Measurements from ENCODE around the gene NUAK1. TPM values are rescaled to one million over a fixed set of nuclear protein-coding genes. Genes with fewer than 3 reads are reported as not detected.

Gene NUAK1
- total RNA-seq, 1 experiment from 2014 or later: 10.1 TPM

DNA sequence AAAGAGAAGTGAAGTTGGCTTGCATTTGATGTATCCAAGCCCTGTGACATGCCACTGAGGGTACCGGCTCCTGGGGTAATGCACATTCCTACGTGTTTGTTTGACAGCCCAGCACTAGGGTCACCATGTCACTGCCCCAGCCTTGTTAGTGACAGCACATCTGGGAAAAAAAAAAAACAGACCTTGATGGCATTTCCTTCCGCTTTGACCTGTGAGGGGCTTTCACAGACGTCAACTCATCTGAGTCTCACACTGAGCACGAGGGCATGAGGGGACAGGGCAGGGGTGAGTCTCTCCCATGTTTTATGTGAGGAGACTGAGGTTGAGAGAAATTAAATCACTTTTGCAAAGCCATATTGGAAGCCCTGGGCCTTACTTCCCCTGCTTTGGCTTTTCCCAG is 111.5 kb downstream of the NUAK1 start:
- Mint-ChIP-seq H3K36me3 (ENCODE audit: insufficient read depth in 1 of 3, low read depth in 3 of 3) (no peaks in the 10 kb centered on the region), H3K27ac (no peak overlapping the region), H3K27me3 (ENCODE audit: low read depth) (no peaks in the 10 kb centered on the region; the same call in 1 of the 2 replicates), H3K4me3 (no peak overlapping the region), H3K9me3 (no peaks in the 10 kb centered on the region), H3K4me1 (peaks cover 4 to 6% of the 10 kb centered on the region in 2 experiments; a peak in 3 of 4 replicates)
- H4K20me1 ChIP-seq (ENCODE audit: control insufficient read depth, insufficient read depth, insufficient read length): no peaks in the 10 kb centered on the region
- H3K4me1 ChIP-seq (ENCODE audit: insufficient read depth, low read length): peaks cover 4% of the 10 kb centered on the region; the same call in 1 of the 2 replicates
- no peak overlapping the region for H3K23ac ChIP-seq (ENCODE audit: insufficient read length, low read depth, low read length)
- H3K9ac ChIP-seq (ENCODE audit: extremely low read depth, insufficient read length, low read length): no peak overlapping the region
- H3K27me3 ChIP-seq (ENCODE audit: insufficient read depth, low read length): no peaks in the 10 kb centered on the region
- H3K27ac ChIP-seq (ENCODE audit: insufficient read length, low read depth, low read length): no peak overlapping the region
- no peak overlapping the region for H3K56ac ChIP-seq (ENCODE audit: insufficient read length, low read depth, low read length)
- no peak overlapping the region for H4K91ac ChIP-seq (ENCODE audit: insufficient read length, low read depth, low read length)
- H3K14ac ChIP-seq (ENCODE audit: insufficient read depth, low read length): no peak overlapping the region
- H2AFZ ChIP-seq (ENCODE audit: low read length): no peak overlapping the region
- no peaks in the 10 kb centered on the region for H3K23me2 ChIP-seq (ENCODE audit: insufficient read length, low read depth, low read length, poor library complexity, severe bottlenecking)
- H2BK20ac ChIP-seq (ENCODE audit: low read depth, low read length, poor library complexity, severe bottlenecking): no peak overlapping the region
- H3K4ac ChIP-seq (ENCODE audit: low read depth, low read length): no peak overlapping the region
- no peaks in the 10 kb centered on the region for H3K79me2 ChIP-seq (ENCODE audit: insufficient read depth, low read length)
- no peak overlapping the region for H3K18ac ChIP-seq (ENCODE audit: insufficient read length, low read depth, low read length)
- no peaks in the 10 kb centered on the region for H3K79me1 ChIP-seq (ENCODE audit: insufficient read depth, low read depth, low read length, poor library complexity, severe bottlenecking)
- H2AK5ac ChIP-seq (ENCODE audit: insufficient read length, low read length): no peak overlapping the region
- DNase-seq: no peak
- WGBS (ENCODE audit: extremely low coverage, insufficient read length, low lambda C conversion rate): no CpG with 5 or more reads among the region's 5 CpGs
- H2BK15ac ChIP-seq (ENCODE audit: low read depth, low read length): no peak overlapping the region
- no peaks in the 10 kb centered on the region for H3K9me3 ChIP-seq (ENCODE audit: control insufficient read depth, low read depth, low read length)
- H4K8ac ChIP-seq (replicated peaks; ENCODE audit: insufficient read length, low read depth, low read length): no peak overlapping the region
- H2BK120ac ChIP-seq (ENCODE audit: low read depth, low read length, poor library complexity, severe bottlenecking): no peak overlapping the region
- H2BK12ac ChIP-seq (ENCODE audit: insufficient read length, low read depth, low read length): no peak overlapping the region
- H4K5ac ChIP-seq (ENCODE audit: insufficient read length, low read depth, low read length): no peak overlapping the region
- H3K4me2 ChIP-seq (ENCODE audit: insufficient read depth, insufficient read length, low read length): no peak overlapping the region
- no peak overlapping the region for H2BK5ac ChIP-seq (ENCODE audit: insufficient read length, low read length)
- H3T11ph ChIP-seq (ENCODE audit: low read length): no peak overlapping the region
- TF ChIP-seq, protein P1, sequence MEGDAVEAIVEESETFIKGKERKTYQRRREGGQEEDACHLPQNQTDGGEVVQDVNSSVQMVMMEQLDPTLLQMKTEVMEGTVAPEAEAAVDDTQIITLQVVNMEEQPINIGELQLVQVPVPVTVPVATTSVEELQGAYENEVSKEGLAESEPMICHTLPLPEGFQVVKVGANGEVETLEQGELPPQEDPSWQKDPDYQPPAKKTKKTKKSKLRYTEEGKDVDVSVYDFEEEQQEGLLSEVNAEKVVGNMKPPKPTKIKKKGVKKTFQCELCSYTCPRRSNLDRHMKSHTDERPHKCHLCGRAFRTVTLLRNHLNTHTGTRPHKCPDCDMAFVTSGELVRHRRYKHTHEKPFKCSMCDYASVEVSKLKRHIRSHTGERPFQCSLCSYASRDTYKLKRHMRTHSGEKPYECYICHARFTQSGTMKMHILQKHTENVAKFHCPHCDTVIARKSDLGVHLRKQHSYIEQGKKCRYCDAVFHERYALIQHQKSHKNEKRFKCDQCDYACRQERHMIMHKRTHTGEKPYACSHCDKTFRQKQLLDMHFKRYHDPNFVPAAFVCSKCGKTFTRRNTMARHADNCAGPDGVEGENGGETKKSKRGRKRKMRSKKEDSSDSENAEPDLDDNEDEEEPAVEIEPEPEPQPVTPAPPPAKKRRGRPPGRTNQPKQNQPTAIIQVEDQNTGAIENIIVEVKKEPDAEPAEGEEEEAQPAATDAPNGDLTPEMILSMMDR (conservative IDR thresholded peaks at IDR 0.05): no peak

Measured in H9 (cell line).